ENCODE data around the gene DLG1. TPM values are rescaled to one million over a fixed set of nuclear protein-coding genes. Genes with fewer than 3 reads are reported as not detected.
A peak's percentile ranks its signal among the peaks of the same experiment; 100 is the strongest.

The DLG1 gene
- total and polyA plus RNA-seq, 2 donors (not counting 1 experiment from before 2014, with no cell fraction given) = 47.7 to 53.0 TPM

GRCh38 chr3:197132916-197133530, 165.4 kb downstream of the DLG1 start:
- Histone ChIP-seq H3K9ac (ENCODE audit: insufficient read depth, low read length) (no peak overlapping the region), H4K20me1 (ENCODE audit: control insufficient read depth, extremely low read depth, insufficient read depth, low read length) (no peaks in the 10 kb centered on the region), H2AFZ (ENCODE audit: low read length) (no peak overlapping the region), H3K9me3 (ENCODE audit: control insufficient read depth, insufficient read depth, low read depth, low read length) (no peaks in the 10 kb centered on the region), H3K36me3 (ENCODE audit: control insufficient read depth, insufficient read depth, low read length) (no peaks in the 10 kb centered on the region), H3K79me2 (ENCODE audit: control insufficient read depth, insufficient read depth, low read length) (no peaks in the 10 kb centered on the region), H3K27ac (ENCODE audit: insufficient read depth, low read length) (no peak overlapping the region), H3K4me1 (ENCODE audit: control insufficient read depth, extremely low read depth, insufficient read depth, low read length) (no peaks in the 10 kb centered on the region), H3K4me3 (replicated peaks in 1 of 4; ENCODE audit: control extremely low read depth in 1 of 4, insufficient read depth in 1 of 4, low read depth in 3 of 4, low read length in 4 of 4) (no peak overlapping the region), H3K27me3 (ENCODE audit: control insufficient read depth, insufficient read depth, low read length) (no peaks in the 10 kb centered on the region), H3K4me2 (ENCODE audit: extremely low read depth, insufficient read depth, low read length) (no peak overlapping the region)
- TF ChIP-seq EZH2 (IDR thresholded peaks at IDR 0.05; ENCODE audit: low read length, missing control alignments) (no peak), CTCF (conservative IDR thresholded peaks at IDR 0.05 in 1 of 2, IDR thresholded peaks at IDR 0.05 in 1 of 2; ENCODE audit: low read depth in 1 of 2, low read length in 2 of 2) (no peak)
- peak in 1 of 2 donors; percentile 53 for DNase-seq (ENCODE audit: low read depth in 2 of 2)

- no peaks in the 10 kb centered on the region for H3K27me3 ChIP-seq (ENCODE audit: control insufficient read depth, insufficient read depth, low read length)
- no peak for TF ChIP-seq CTCF (conservative IDR thresholded peaks at IDR 0.05 in 1 of 2, IDR thresholded peaks at IDR 0.05 in 1 of 2; ENCODE audit: low read depth in 1 of 2, low read length in 2 of 2)
- TF ChIP-seq EZH2 (IDR thresholded peaks at IDR 0.05; ENCODE audit: low read length, missing control alignments) = no peak
- peaks cover 1% of the 10 kb centered on the region for H3K36me3 ChIP-seq (ENCODE audit: control insufficient read depth, insufficient read depth, low read length)
- no peaks in the 10 kb centered on the region for H3K79me2 ChIP-seq (ENCODE audit: control insufficient read depth, insufficient read depth, low read length)
- H3K9ac ChIP-seq (ENCODE audit: insufficient read depth, low read length) = no peak overlapping the region
- no peaks in the 10 kb centered on the region for H3K4me1 ChIP-seq (ENCODE audit: control insufficient read depth, extremely low read depth, insufficient read depth, low read length)
- H3K27ac ChIP-seq (ENCODE audit: insufficient read depth, low read length) = no peak overlapping the region
- no peak overlapping the region for H3K4me2 ChIP-seq (ENCODE audit: extremely low read depth, insufficient read depth, low read length)
- H2AFZ ChIP-seq (ENCODE audit: low read length) = no peak overlapping the region
- peak; percentile 5 to 82 for DNase-seq (ENCODE audit: low read depth in 2 of 2)
- no peaks in the 10 kb centered on the region for H3K9me3 ChIP-seq (ENCODE audit: control insufficient read depth, insufficient read depth, low read depth, low read length)
- H4K20me1 ChIP-seq (ENCODE audit: control insufficient read depth, extremely low read depth, insufficient read depth, low read length) = no peaks in the 10 kb centered on the region
- no peak overlapping the region for H3K4me3 ChIP-seq (replicated peaks in 1 of 4; ENCODE audit: control extremely low read depth in 1 of 4, insufficient read depth in 1 of 4, low read depth in 3 of 4, low read length in 4 of 4)
Observed at GRCh38 chr3:197125636-197126035, 172.8 kb downstream of the DLG1 start.

GRCh38 chr3:197124713-197125112, 173.7 kb downstream of the DLG1 start:
- Histone ChIP-seq H3K9ac (ENCODE audit: insufficient read depth, low read length) (no peak overlapping the region), H3K27ac (ENCODE audit: insufficient read depth, low read length) (no peak overlapping the region), H3K9me3 (ENCODE audit: control insufficient read depth, insufficient read depth, low read depth, low read length) (no peaks in the 10 kb centered on the region), H3K4me3 (replicated peaks in 1 of 4; ENCODE audit: control extremely low read depth in 1 of 4, insufficient read depth in 1 of 4, low read depth in 3 of 4, low read length in 4 of 4) (no peak overlapping the region), H3K4me1 (ENCODE audit: control insufficient read depth, extremely low read depth, insufficient read depth, low read length) (no peaks in the 10 kb centered on the region), H3K27me3 (ENCODE audit: control insufficient read depth, insufficient read depth, low read length) (no peaks in the 10 kb centered on the region), H3K79me2 (ENCODE audit: control insufficient read depth, insufficient read depth, low read length) (no peaks in the 10 kb centered on the region), H3K36me3 (ENCODE audit: control insufficient read depth, insufficient read depth, low read length) (peaks cover 1% of the 10 kb centered on the region), H4K20me1 (ENCODE audit: control insufficient read depth, extremely low read depth, insufficient read depth, low read length) (no peaks in the 10 kb centered on the region), H3K4me2 (ENCODE audit: extremely low read depth, insufficient read depth, low read length) (no peak overlapping the region), H2AFZ (ENCODE audit: low read length) (no peak overlapping the region)
- peak in 1 of 2 donors; percentile 9 for DNase-seq (ENCODE audit: low read depth in 2 of 2)
- TF ChIP-seq EZH2 (IDR thresholded peaks at IDR 0.05; ENCODE audit: low read length, missing control alignments) (no peak), CTCF (conservative IDR thresholded peaks at IDR 0.05 in 1 of 2, IDR thresholded peaks at IDR 0.05 in 1 of 2; ENCODE audit: low read depth in 1 of 2, low read length in 2 of 2) (no peak)

Data from fibroblast of lung (primary cell).